ENCODE measurements around the gene ZSWIM9.

GRCh38 chr19:48244281-48244680 is 73.8 kb downstream of the ZSWIM9 start:
- no peak for TF ChIP-seq CTCF (conservative IDR thresholded peaks at IDR 0.05; ENCODE audit: low read depth, low read length)
- TF ChIP-seq EZH2 (IDR thresholded peaks at IDR 0.05; ENCODE audit: low read length, unreplicated experiment) = no peak
- TF ChIP-seq EZH2phosphoT487 (IDR thresholded peaks at IDR 0.05; ENCODE audit: borderline replicate concordance, low read length) = no peak

Data from PC-3 (cell line).